Measurements from ENCODE around the gene NBPF10.
"Not testable (repeated sequence)": the region's sequence is repeated elsewhere in the genome, so short reads cannot be mapped to it uniquely, and the experiment has no call there.

Gene NBPF10, protein sequence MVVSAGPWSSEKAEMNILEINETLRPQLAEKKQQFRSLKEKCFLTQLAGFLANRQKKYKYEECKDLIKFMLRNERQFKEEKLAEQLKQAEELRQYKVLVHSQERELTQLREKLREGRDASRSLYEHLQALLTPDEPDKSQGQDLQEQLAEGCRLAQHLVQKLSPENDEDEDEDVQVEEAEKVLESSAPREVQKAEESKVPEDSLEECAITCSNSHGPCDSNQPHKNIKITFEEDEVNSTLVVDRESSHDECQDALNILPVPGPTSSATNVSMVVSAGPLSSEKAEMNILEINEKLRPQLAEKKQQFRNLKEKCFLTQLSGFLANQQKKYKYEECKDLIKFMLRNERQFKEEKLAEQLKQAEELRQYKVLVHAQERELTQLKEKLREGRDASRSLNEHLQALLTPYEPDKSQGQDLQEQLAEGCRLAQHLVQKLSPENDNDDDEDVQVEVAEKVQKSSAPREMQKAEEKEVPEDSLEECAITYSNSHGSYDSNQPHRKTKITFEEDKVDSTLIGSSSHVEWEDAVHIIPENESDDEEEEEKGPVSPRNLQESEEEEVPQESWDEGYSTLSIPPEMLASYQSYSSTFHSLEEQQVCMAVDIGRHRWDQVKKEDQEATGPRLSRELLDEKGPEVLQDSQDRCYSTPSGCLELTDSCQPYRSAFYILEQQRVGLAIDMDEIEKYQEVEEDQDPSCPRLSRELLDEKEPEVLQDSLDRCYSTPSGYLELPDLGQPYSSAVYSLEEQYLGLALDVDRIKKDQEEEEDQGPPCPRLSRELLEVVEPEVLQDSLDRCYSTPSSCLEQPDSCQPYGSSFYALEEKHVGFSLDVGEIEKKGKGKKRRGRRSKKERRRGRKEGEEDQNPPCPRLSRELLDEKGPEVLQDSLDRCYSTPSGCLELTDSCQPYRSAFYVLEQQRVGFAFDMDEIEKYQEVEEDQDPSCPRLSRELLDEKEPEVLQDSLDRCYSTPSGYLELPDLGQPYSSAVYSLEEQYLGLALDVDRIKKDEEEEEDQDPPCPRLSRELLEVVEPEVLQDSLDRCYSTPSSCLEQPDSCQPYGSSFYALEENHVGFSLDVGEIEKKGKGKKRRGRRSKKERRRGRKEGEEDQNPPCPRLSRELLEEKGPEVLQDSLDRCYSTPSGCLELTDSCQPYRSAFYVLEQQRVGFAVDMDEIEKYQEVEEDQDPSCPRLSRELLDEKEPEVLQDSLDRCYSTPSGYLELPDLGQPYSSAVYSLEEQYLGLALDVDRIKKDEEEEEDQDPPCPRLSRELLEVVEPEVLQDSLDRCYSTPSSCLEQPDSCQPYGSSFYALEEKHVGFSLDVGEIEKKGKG (N-terminal part only)

DNA sequence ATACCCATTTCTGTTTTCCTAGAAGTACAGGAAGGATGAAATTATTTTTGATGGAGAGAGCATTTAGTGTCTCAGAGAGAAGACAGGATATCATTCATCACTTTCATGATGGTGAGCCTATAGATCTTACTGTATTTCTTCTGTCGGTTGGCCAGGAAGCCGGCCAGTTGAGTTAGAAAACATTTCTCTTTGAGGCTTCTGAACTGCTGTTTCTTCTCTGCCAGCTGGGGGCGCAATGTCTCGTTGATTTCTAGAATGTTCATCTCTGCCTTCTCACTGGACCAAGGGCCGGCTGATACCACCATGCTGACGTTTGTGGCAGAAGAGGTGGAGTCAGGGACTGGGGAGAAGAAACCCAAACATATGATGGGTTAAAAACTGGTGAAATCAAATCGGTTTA is at the start of gene NBPF10:
Gene NBPF10 (minus strand): TSS at position 340 of the 400 bp plus-strand sequence. CDS start 35 bp downstream, at position 305.
- not testable (repeated sequence) for DNase-seq (ENCODE audit: low read depth)

GRCh38 chr1:146174531-146174930 is 29.9 kb upstream of the NBPF10 start:
- not testable (repeated sequence) for DNase-seq (ENCODE audit: low read depth)

DNA sequence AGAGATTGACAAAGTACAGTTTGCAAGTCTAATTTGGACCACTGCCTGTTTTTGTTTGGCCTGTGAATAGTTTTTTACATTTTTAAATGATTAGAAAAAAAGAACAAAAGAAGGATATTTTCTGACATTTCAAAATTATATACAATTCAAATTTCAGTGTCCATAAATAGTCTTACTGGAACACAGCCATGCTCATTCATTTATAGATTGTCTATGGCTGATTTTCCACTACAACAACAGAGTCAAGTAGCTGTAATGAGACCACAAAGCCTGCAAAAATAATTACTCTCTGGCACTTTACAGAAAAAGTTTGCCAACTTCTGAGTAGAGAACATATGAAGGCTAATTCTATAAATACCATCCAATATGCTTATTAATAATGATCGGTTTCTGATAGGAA is 23.1 kb upstream of the NBPF10 start:
- DNase-seq (ENCODE audit: low read depth), result not testable (repeated sequence)

GRCh38 chr1:146167273-146167672 is 22.7 kb upstream of the NBPF10 start:
- not testable (repeated sequence) for DNase-seq (ENCODE audit: low read depth)

All from iris pigment epithelial cell (primary cell).